NCI-H524 (cell line): ENCODE data around the gene BEND7.
"Not testable (repeated sequence)": the region's sequence is repeated elsewhere in the genome, so short reads cannot be mapped to it uniquely, and the experiment has no call there.

ENCODE experiments used
- DNase-seq, 2 experiments: peaks; one replicate each; lab custom pipeline; 2025; lab: John Stamatoyannopoulos, UW

Gene BEND7

DNA sequence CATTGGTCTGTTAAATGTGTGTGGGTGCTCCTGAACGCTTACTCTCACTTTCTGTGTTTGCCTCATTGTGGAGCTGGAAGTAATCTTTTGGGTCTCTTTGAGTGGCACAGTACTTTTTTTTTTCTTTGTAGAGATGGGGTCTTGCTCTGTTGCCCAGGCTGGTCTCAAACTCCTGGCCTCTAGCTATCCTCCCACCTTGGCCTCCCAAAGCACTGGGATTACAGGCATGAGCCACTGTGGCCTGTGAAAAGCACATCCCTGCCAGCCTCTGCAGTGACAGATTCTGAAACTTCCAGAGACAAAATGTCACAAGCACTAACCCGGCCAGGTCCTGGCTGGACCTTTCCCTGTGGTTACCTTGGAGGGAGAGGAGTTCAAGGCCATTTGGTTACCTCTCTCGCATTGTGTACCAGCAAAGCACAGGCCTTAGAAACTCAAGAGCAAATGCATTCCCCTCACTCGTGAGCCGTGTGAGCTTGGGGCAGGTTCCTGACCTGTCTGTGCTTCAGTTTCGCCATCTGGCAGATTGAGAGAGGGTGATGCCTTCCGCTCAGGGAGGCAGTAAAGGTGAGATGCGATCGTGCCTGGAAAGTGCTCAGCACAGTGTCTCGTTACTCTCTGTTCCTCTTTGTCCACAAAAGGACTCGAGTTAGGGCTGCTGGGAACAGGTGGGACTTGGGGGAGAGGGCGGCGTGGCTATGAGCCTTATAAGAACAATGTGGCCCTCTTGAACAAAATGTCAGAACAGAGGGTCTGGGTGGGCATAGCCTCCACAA lies 108.1 kb downstream of the BEND7 start:
- DNase-seq, result no peak

DNA sequence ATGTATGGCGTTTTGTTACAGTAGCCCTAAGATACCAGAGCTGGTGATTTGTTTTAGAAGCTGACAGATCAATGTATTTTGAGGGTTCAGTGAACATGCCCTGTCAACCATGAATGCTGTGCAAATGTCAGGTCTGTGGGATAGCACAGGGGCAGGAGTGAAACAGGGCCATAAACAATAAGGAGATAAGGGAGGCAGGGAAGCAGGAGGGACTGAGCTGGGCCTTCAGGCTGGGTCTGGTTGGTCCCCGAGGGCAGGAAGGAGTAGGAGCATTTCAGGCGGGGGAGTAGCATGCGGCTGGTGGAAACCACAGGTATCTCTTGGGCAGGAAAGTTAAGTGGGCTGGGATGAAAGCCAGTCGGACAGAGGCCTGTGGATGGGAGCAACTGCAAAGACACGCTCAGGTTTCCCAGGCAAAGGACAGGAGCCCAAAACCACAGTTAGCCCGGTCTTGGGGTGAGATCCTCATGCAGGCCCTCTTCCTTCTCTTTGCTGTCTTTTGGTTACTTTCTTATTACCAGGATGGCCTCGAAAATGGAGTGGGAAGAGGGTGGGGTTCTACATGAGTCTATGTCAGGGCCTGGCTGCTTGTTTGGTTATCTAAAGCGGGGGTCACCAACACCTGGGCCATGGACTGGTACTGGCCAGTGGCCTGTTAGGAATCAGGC lies 111.2 kb downstream of the BEND7 start:
- DNase-seq, result no peak

DNA sequence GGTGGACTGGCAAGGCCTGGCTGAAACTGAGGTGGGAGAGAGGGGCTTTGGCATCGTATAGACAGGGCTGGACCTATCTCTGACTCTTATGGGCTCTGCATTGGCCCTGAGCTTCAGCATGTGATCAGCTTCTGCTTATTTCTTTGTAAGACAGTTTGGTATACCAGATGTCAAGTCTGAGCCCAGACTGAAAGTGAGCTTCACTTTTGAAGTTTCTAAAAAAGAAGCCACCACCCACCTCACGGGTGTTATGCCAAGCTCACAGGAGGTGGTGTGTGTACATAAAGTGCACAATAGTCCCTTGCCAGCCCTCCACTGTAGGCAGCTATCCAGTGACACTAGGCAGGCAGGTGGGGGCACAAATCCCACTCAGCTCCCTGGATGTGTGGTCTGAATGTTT lies 112.1 kb downstream of the BEND7 start:
- no peak for DNase-seq

- peak; percentile 3 to 28 for DNase-seq
Observed at GRCh38 chr10:13414855-13415254, 114.0 kb downstream of the BEND7 start.

DNA sequence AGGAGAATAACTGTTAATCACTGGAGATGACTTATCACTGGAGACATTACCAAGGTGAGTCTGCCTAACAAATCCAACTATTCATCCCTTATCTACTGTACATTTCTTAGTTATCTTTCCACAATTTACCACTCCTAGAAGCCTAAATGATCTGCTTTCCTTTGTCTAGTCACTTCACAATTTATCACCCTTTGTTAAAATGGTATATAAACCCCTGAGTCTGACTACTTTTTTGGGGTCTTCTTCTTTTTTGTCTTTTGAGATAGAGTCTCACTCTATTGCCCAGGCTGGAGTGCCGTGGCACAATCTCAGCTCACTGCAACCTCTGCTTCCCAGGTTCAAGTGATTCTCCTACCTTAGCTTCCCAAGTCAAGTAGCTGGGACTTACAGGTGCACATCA lies 114.7 kb downstream of the BEND7 start:
- no peak for DNase-seq

GRCh38 chr10:13412894-13413293 lies 115.9 kb downstream of the BEND7 start:
- no peak for DNase-seq

DNA sequence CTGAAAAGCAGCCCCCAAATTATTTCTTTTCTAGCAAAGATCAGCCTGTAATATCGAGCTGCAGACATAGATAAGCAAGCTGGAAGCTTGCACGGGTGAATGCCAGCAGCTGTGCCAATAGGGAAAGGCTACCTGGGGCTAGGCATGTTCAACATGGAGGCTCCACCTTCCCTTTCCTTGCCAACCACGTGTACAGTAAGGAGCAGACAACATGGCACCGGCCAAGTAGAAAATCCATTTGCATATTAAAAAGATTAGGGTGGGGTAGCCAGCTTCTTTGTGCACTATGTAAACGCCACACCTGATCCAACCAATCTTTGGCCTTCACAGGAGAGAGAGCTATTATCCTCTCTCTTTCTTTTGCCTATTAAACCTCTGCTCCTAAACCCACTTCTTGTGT lies 124.0 kb downstream of the BEND7 start:
- no peak for DNase-seq

DNA sequence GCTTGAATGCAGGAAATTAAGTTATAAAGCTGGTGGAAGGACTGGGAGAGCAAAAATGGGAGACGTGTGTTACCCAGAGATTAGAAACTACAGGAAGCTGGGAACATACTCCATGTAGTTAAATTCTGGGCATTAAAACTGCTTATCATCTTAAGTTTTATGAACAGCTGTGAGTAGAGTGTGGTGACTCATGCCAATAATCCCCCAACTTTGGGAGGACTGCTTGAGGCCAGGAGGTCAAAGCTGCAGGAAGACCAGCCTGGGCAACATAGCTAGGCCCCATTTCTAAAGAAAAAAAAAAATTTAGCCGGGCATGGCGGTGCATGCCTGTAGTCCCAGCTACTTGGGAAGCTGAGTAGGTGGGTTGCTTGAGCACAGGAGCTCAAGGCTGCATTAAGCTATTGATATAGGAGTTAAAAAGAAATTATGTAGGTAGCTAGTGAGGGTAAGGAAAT lies 124.5 kb downstream of the BEND7 start:
- peak in 1 of 2 experiments; percentile 39 for DNase-seq

DNA sequence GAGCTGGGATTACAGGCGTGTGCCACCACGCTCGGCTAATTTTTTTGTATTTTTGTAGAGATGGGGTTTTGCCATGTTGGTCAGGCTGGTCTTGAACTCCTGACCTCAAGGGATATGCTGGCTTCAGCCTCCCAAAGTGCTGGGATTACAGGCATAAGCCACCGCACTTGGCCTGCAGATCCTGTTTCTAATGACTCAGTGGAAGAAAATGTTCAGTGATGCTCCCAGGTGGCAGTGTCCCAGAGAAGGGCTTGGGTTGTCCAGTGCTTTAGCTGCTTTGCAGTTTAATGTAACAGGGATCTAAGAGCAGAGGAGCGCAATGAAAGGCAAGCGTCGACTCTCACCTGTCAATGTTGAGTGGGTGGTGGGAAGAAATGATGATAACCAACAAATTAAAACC lies 125.4 kb downstream of the BEND7 start:
- DNase-seq, result not testable (repeated sequence)

DNA sequence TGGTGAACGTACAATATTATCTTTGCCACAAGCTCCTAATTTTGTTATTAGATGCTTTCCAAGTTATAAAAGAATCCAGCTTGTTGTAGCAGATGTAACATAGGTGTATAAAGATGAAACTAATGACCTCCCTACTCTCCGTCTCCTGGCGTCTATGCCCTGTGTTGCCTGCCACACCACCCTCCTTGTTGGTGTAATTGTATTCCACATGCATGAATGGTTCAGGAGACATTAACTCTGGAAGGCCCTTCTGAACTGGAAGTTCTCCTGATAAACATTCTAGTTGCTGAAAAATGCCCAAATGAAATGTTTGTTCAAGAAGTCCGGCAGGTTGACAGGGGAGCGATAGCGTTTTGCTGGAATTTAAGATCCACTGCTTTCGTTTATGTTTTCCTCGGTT lies 126.8 kb downstream of the BEND7 start:
- DNase-seq, result no peak

GRCh38 chr10:13401142-13401541 lies 127.7 kb downstream of the BEND7 start:
- no peak for DNase-seq

GRCh38 chr10:13400196-13400965 lies 128.4 kb downstream of the BEND7 start:
- peak in 1 of 2 experiments; percentile 30 for DNase-seq

GRCh38 chr10:13399752-13400151 lies 129.1 kb downstream of the BEND7 start:
- DNase-seq, result no peak

- peak in 1 of 2 experiments; percentile 0 for DNase-seq
Observed at GRCh38 chr10:13399236-13399635, 129.6 kb downstream of the BEND7 start.

DNA sequence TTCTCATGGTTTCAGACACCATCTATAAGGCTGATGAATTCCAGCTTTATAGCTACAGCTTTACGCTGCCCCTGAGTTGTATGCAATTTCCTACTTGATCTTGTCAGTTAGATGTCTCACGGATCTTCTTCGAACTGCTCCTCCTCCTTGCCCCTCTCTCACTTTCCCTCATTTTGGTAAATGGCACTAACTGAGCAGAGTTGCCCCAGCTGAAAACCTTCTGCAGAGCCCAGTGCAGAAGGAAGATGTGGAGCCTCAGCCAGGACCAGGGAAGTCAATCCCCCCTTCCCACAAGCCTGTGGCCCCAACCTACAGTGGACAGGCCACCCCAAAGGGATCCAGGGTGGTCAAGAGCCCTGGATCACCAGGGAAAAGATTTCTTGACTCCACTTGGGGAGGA lies 131.8 kb downstream of the BEND7 start:
- DNase-seq, result no peak

DNA sequence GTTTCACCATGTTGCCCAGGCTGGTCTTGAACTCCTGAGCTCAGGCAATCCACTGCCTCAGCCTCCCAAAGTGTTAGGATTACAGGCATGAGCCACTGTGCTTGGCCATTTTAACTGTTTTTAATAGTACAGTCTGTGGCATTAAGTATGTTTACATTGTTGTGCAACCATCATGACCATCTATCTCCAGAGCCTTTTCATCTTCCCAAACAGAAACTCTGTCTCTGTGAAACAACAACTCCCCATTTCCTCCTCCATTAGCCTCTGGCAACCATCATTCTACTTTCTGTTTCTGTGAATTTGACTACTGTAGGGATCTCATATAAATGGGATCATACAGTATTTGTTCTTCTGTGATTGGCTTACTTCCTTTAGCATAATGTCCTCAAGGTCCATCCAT lies 132.4 kb downstream of the BEND7 start:
- DNase-seq, result no peak

GRCh38 chr10:13395540-13395939 lies 133.3 kb downstream of the BEND7 start:
- no peak for DNase-seq

DNA sequence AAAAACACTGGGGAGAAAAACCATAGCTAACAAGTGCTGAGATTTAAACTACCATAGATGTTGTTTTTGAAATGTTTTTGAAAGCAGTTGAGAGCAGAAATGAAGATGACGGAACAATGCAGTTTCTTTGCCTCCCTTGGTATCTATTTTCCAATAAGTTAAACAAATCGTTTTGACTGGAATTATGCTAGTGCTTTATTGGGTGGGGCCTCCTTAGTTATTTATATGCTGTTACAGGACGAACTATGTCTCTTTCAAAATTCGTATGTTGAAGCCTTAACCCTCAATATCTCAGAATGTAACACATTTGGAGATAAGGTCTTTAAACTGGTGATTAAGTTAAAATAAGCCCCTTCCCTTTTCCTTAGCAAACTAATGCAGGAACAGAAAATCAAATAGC lies 135.2 kb downstream of the BEND7 start:
- DNase-seq, result no peak

GRCh38 chr10:13392701-13393100 lies 136.1 kb downstream of the BEND7 start:
- no peak for DNase-seq
